SK-N-MC (cell line): Measurements from ENCODE around the gene VAV3.

Experiments
- EZH2 ChIP-seq: fragments of 200-600 bp; sonication (generic); IDR thresholded peaks from one replicate; pipeline ENCODE4 v1.6.1; 2017; ENCODE audit warnings: antibody characterized with exemption
- FOXP2 ChIP-seq: optimal IDR thresholded peaks from 2 replicates; pipeline ENCODE3; 2011; ENCODE audit warnings: mild to moderate bottlenecking, moderate library complexity; ENCODE audit not compliant: insufficient read depth; ENCODE audit errors: extremely low read length, control extremely low read depth
- POLR2AphosphoS5 ChIP-seq: IDR thresholded peaks from 2 replicates; pipeline ENCODE4 v1.6.1; 2012; ENCODE audit warnings: mild to moderate bottlenecking, low read depth, low read length, borderline replicate concordance

DNA sequence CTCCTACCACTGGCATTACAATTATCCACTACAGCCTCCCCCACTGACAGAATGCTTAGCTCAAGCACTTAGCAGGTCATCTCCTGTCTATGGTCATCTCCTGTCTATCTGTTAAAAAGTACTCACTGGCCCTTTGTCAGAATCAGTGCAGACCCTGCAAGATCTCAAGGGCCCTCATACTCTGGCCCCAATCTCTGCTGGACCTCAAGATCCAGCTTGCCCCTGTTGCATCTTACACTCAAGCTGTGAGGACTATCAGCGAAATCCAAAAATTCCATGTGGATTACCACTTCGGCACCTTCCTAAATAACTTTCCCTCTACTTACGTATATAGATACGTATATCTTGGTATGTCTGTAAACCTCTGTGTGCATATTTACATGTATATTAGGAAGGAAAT lies 101.6 kb downstream of the VAV3 start:
- no peak for TF ChIP-seq EZH2
- TF ChIP-seq POLR2AphosphoS5 = no peak
- no peak for TF ChIP-seq FOXP2
